K562 (cell line): ENCODE results near the gene ST6GALNAC6. TPM values are rescaled to one million over a fixed set of nuclear protein-coding genes. Genes with fewer than 3 reads are reported as not detected.

Experiments
- BCOR ChIP-seq: fragments of 450-650 bp; IDR thresholded peaks from 2 replicates; pipeline ENCODE4 v1.6.1; 2016
- CBFA2T2 ChIP-seq: fragments of 450-650 bp; conservative IDR thresholded peaks from 2 replicates; pipeline ENCODE4 v1.6.1; 2017; ENCODE audit warnings: mild to moderate bottlenecking
- DACH1 ChIP-seq: fragments of 450-650 bp; IDR thresholded peaks from 2 replicates; pipeline ENCODE4 v1.6.1; 2018; ENCODE audit not compliant: partially characterized antibody
- DPF2 ChIP-seq: fragments of 450-650 bp; IDR thresholded peaks from 2 replicates; pipeline ENCODE4 v1.6.1; 2016
- ETS1 ChIP-seq: conservative IDR thresholded peaks from 2 replicates; pipeline ENCODE4 v1.6.1; 2011; ENCODE audit warnings: low read depth, mild to moderate bottlenecking, low read length; ENCODE audit not compliant: control insufficient read depth
- GATA2 ChIP-seq: sonication (generic); formaldehyde crosslinking; IDR thresholded peaks from 2 replicates; pipeline ENCODE4 v1.4.0; 2020; ENCODE audit warnings: mild to moderate bottlenecking, missing genetic modification reagents
- HDAC2 ChIP-seq: fragments of 450-650 bp; IDR thresholded peaks from 2 replicates; pipeline ENCODE4 v1.6.1; 2016; ENCODE audit warnings: mild to moderate bottlenecking
- HDAC8 ChIP-seq: fragments of 450-650 bp; IDR thresholded peaks from 2 replicates; pipeline ENCODE4 v1.6.1; 2016; ENCODE audit warnings: mild to moderate bottlenecking, missing genetic modification characterization, moderate library complexity, missing compliant biosample characterization
- HMGN3 ChIP-seq: IDR thresholded peaks from 2 replicates; pipeline ENCODE4 v1.6.1; 2011; ENCODE audit warnings: borderline replicate concordance, low read depth, mild to moderate bottlenecking, mixed read lengths, low read length; ENCODE audit not compliant: insufficient read length; ENCODE audit errors: extremely low read depth
- KLF1 ChIP-seq: fragments of 450-650 bp; IDR thresholded peaks from 2 replicates; pipeline ENCODE4 v1.6.1; 2016; ENCODE audit warnings: missing genetic modification characterization, missing compliant biosample characterization
- KLF10 ChIP-seq: fragments of 250-450 bp; sonication (Bioruptor Pico); IDR thresholded peaks from 2 replicates; pipeline ENCODE4 v1.6.1; 2021; ENCODE audit warnings: matching md5 sums
- MXI1 ChIP-seq: IDR thresholded peaks from 2 replicates; pipeline ENCODE4 v1.6.1; 2011; ENCODE audit warnings: low read depth, mild to moderate bottlenecking, improper control_type of control experiment, low read length
- POLR2B ChIP-seq: fragments of 450-650 bp; IDR thresholded peaks from 2 replicates; pipeline ENCODE4 v1.6.1; 2018; ENCODE audit warnings: low read depth; ENCODE audit not compliant: partially characterized antibody
- SAFB2 ChIP-seq: fragments of 200-400 bp; formaldehyde crosslinking; IDR thresholded peaks from 2 replicates; pipeline ENCODE4 v1.6.1; 2018; ENCODE audit warnings: borderline replicate concordance, low read length, low read depth, moderate library complexity; ENCODE audit not compliant: severe bottlenecking
- SFPQ ChIP-seq: fragments of 200-400 bp; formaldehyde crosslinking; IDR thresholded peaks from 2 replicates; pipeline ENCODE4 v1.6.1; 2017; ENCODE audit warnings: mild to moderate bottlenecking, low read depth, low read length, moderate library complexity
- TCFL5 ChIP-seq: fragments of 250-450 bp; sonication (Bioruptor Pico); conservative IDR thresholded peaks from 2 replicates; pipeline ENCODE4 v1.6.1; 2021; ENCODE audit warnings: mild to moderate bottlenecking, moderate library complexity, matching md5 sums
- ZKSCAN8 ChIP-seq: fragments of 200-800 bp; sonication (Bioruptor generic); IDR thresholded peaks from 2 replicates; pipeline ENCODE4 v1.6.1; 2016; ENCODE audit warnings: missing genetic modification characterization, missing compliant biosample characterization
- ZNF24 ChIP-seq: fragments of 450-650 bp; IDR thresholded peaks from 2 replicates; pipeline ENCODE4 v1.6.1; 2016
- ZSCAN32 ChIP-seq: fragments of 450-650 bp; formaldehyde crosslinking; IDR thresholded peaks from 2 replicates; pipeline ENCODE4 v1.4.0; 2020; ENCODE audit warnings: mild to moderate bottlenecking, moderate library complexity
- polyA plus RNA-seq, 8 experiments: library from polyadenylated mRNA; depleted of rRNA in 4 of 8; stranded (reverse) in 5 of 8; unstranded in 3 of 8; fragments of >200 nt; fragmentation: Nextera tagmentation in 2 of 8; fragmentation: Illumina TruSeq in 1 of 8; extraction: Ambion mirVana in 2 of 8; extraction: Trizol in 1 of 8; gene quantifications; 2 replicates each; pipeline versions ENCODE4 v1.2.1 to v1.2.3, GENCODE V29; 2011 to 2014; ENCODE audit warnings: inconsistent platforms in 1 of 8, missing spikeins in 1 of 8
- total RNA-seq, 7 experiments: library from RNA; depleted of rRNA in 6 of 7; stranded (reverse); fragments of >200 nt in 6 of 7; fragmentation: Illumina TruSeq in 2 of 7; extraction: Trizol in 2 of 7; gene quantifications; 2 replicates each; pipeline versions ENCODE4 v1.2.1 to v1.2.3, GENCODE V29; 2011 to 2021; ENCODE audit warnings: low replicate concordance in 1 of 7
- TF ChIP-seq, protein P1 (sequence below): fragments of 450-650 bp; IDR thresholded peaks from 2 replicates; pipeline ENCODE4 v1.7.1; 2018; ENCODE audit warnings: mild to moderate bottlenecking, low read depth; ENCODE audit not compliant: partially characterized antibody
- TF ChIP-seq, protein P2 (sequence below): fragments of 150-350 bp; conservative IDR thresholded peaks from 2 replicates; pipeline ENCODE4 v1.6.1; 2014; ENCODE audit warnings: low read length

The ST6GALNAC6 gene
- total and polyA plus RNA-seq, 9 of the 15 experiments (the other 6 are each of a cell fraction or from before 2014, with no cell fraction given): 0.13 to 23.0 (median 14.5) TPM

DNA sequence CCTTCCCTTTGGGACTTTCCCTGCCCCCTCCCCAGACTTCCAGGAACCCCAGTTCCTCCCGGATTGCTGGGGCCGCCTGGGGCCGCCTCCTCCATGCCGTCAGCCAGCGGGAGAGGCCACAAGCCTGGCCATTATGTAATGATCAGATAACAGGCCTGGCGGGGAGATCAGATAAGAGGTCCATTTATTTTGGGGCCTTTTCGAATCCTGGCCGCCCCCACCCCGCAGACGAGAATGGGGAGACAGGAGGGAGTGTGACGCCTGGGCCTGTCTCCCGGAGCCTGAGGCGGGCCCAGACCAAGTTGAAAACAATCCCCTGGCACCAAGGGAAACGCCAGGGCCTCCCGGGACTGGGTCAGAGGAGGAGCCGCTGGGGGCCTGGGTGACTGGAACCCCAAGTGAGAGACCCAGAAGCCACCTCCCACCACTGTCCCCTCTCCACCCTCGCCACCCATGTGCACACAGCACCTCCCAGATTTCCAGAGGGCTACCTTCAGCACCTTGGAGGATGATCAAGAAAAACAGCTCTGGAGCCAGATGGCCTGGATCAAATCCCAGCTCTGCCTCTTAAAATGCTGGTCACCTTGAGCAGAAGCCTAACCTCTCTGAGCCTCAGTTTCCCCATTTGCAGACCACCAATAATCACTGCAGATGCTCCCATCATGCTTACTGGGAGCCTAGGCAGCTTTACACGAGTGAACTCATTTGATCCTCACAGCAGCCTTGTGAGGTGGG, 52.8 kb downstream of the ST6GALNAC6 start (continued):
- TF ChIP-seq SFPQ: no peak
- 0 out of 2 replicates have a peak, but pooled peaks have one; percentile 22 for TF ChIP-seq ETS1
- TF ChIP-seq, protein P1, sequence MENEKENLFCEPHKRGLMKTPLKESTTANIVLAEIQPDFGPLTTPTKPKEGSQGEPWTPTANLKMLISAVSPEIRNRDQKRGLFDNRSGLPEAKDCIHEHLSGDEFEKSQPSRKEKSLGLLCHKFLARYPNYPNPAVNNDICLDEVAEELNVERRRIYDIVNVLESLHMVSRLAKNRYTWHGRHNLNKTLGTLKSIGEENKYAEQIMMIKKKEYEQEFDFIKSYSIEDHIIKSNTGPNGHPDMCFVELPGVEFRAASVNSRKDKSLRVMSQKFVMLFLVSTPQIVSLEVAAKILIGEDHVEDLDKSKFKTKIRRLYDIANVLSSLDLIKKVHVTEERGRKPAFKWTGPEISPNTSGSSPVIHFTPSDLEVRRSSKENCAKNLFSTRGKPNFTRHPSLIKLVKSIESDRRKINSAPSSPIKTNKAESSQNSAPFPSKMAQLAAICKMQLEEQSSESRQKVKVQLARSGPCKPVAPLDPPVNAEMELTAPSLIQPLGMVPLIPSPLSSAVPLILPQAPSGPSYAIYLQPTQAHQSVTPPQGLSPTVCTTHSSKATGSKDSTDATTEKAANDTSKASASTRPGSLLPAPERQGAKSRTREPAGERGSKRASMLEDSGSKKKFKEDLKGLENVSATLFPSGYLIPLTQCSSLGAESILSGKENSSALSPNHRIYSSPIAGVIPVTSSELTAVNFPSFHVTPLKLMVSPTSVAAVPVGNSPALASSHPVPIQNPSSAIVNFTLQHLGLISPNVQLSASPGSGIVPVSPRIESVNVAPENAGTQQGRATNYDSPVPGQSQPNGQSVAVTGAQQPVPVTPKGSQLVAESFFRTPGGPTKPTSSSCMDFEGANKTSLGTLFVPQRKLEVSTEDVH: no peak
- TF ChIP-seq MXI1: no peak
- TF ChIP-seq ZKSCAN8 (CRISPR knock-in tag): no peak
- TF ChIP-seq CBFA2T2: no peak
- no peak for TF ChIP-seq ZNF24
- peak; percentile 53 for TF ChIP-seq GATA2 (CRISPR knock-in tag)
- TF ChIP-seq TCFL5 (CRISPR knock-in tag): no peak
- TF ChIP-seq HMGN3: peak; percentile 23
- peak; percentile 79 for TF ChIP-seq BCOR
- TF ChIP-seq POLR2B: no peak
- no peak for TF ChIP-seq KLF1 (tag)
- TF ChIP-seq, protein P2, sequence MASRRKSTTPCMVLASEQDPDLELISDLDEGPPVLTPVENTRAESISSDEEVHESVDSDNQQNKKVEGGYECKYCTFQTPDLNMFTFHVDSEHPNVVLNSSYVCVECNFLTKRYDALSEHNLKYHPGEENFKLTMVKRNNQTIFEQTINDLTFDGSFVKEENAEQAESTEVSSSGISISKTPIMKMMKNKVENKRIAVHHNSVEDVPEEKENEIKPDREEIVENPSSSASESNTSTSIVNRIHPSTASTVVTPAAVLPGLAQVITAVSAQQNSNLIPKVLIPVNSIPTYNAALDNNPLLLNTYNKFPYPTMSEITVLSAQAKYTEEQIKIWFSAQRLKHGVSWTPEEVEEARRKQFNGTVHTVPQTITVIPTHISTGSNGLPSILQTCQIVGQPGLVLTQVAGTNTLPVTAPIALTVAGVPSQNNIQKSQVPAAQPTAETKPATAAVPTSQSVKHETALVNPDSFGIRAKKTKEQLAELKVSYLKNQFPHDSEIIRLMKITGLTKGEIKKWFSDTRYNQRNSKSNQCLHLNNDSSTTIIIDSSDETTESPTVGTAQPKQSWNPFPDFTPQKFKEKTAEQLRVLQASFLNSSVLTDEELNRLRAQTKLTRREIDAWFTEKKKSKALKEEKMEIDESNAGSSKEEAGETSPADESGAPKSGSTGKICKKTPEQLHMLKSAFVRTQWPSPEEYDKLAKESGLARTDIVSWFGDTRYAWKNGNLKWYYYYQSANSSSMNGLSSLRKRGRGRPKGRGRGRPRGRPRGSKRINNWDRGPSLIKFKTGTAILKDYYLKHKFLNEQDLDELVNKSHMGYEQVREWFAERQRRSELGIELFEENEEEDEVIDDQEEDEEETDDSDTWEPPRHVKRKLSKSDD: no peak
- TF ChIP-seq DACH1: no peak
- no peak for TF ChIP-seq HDAC8 (tag)
- no peak for TF ChIP-seq SAFB2
- TF ChIP-seq HDAC2: no peak
- TF ChIP-seq ZSCAN32 (CRISPR knock-in tag): no peak
- TF ChIP-seq KLF10 (CRISPR knock-in tag): no peak
- 0 out of 2 replicates have a peak, but pooled peaks have one; percentile 48 for TF ChIP-seq DPF2
